K562 (cell line): Measurements from ENCODE around the gene IMMP2L. TPM values are rescaled to one million over a fixed set of nuclear protein-coding genes. Genes with fewer than 3 reads are reported as not detected.

Experiments
- BRCA1 ChIP-seq, 2 experiments: fragments of 450-650 bp in 1 of 2; sonication (generic) in 1 of 2; formaldehyde crosslinking in 1 of 2; IDR thresholded peaks; 2 replicates each; pipeline versions ENCODE4 v1.5.0 to v1.6.1; 2017 to 2020; ENCODE audit warnings: mild to moderate bottlenecking in 1 of 2, missing genetic modification reagents in 1 of 2
- E2F4 ChIP-seq: sonication (generic); formaldehyde crosslinking; IDR thresholded peaks from 2 replicates; pipeline ENCODE4 v1.8.0; 2022; ENCODE audit warnings: mild to moderate bottlenecking, low read depth, missing genetic modification reagents
- EGR1 ChIP-seq: fragments of 450-650 bp; conservative IDR thresholded peaks from 2 replicates; pipeline ENCODE4 v1.6.1; 2017; ENCODE audit warnings: mild to moderate bottlenecking
- ETV5 ChIP-seq: sonication (generic); formaldehyde crosslinking; IDR thresholded peaks from 2 replicates; pipeline ENCODE4 v1.4.0; 2020; ENCODE audit warnings: low read depth, mild to moderate bottlenecking, missing genetic modification reagents
- HNRNPUL1 ChIP-seq: fragments of 200-400 bp; formaldehyde crosslinking; IDR thresholded peaks from 2 replicates; pipeline ENCODE4 v1.6.1; 2017; ENCODE audit warnings: low read length
- MTA1 ChIP-seq: fragments of 450-650 bp; IDR thresholded peaks from 2 replicates; pipeline ENCODE4 v1.6.1; 2017; ENCODE audit warnings: borderline replicate concordance
- PHF8 ChIP-seq: fragments of 200-600 bp; sonication (generic); IDR thresholded peaks from 2 replicates; pipeline ENCODE4 v1.6.1; 2012; ENCODE audit warnings: mixed run types, mild to moderate bottlenecking, inconsistent platforms, low read length, moderate library complexity, borderline replicate concordance
- RFX5 ChIP-seq: IDR thresholded peaks from 2 replicates; pipeline ENCODE4 v1.6.1; 2011; ENCODE audit warnings: low read depth, mild to moderate bottlenecking, improper control_type of control experiment, low read length
- SIN3A ChIP-seq, 2 experiments: fragments of 150-350 bp in 1 of 2; IDR thresholded peaks; 2 replicates each; pipeline ENCODE4 v1.6.1; 2011 to 2016; ENCODE audit warnings: borderline replicate concordance in 2 of 2, low read depth in 2 of 2, low read length in 2 of 2, mild to moderate bottlenecking in 2 of 2, moderate library complexity in 2 of 2; ENCODE audit not compliant: control insufficient read depth in 1 of 2
- SP1 ChIP-seq: sonication (generic); formaldehyde crosslinking; IDR thresholded peaks from 2 replicates; pipeline ENCODE4 v1.8.1; 2022; ENCODE audit warnings: mild to moderate bottlenecking, missing genetic modification reagents
- SRSF3 ChIP-seq: fragments of 200-400 bp; formaldehyde crosslinking; IDR thresholded peaks from 2 replicates; pipeline ENCODE4 v1.6.1; 2016; ENCODE audit warnings: mild to moderate bottlenecking, low read length, moderate library complexity; ENCODE audit not compliant: insufficient read depth
- ZMIZ1 ChIP-seq, 2 experiments: fragments of 150-350 bp in 1 of 2; IDR thresholded peaks; 2 replicates each; pipeline ENCODE4 v1.6.1; 2012 to 2016; ENCODE audit warnings: low read depth in 2 of 2, low read length in 2 of 2, mild to moderate bottlenecking in 1 of 2, moderate library complexity in 1 of 2
- ZNF12 ChIP-seq: sonication (generic); formaldehyde crosslinking; IDR thresholded peaks from 2 replicates; pipeline ENCODE4 v1.4.0; 2020; ENCODE audit warnings: mild to moderate bottlenecking, missing genetic modification reagents
- ZNF384 ChIP-seq: IDR thresholded peaks from 2 replicates; pipeline ENCODE4 v1.6.1; 2012; ENCODE audit warnings: low read depth, low read length, improper control_type of control experiment
- ZNF41 ChIP-seq: fragments of 250-450 bp; sonication (Bioruptor Pico); conservative IDR thresholded peaks from 2 replicates; pipeline ENCODE4 v1.4.0; 2020; ENCODE audit warnings: mild to moderate bottlenecking
- ZNF57 ChIP-seq: fragments of 450-650 bp; formaldehyde crosslinking; IDR thresholded peaks from 2 replicates; pipeline ENCODE4 v1.4.0; 2020; ENCODE audit warnings: mild to moderate bottlenecking, moderate library complexity
- ZNF717 ChIP-seq: fragments of 250-450 bp; sonication (Bioruptor Pico); IDR thresholded peaks from 2 replicates; pipeline ENCODE4 v1.5.0; 2021
- polyA plus RNA-seq, 8 experiments: library from polyadenylated mRNA; depleted of rRNA in 4 of 8; stranded (reverse) in 5 of 8; unstranded in 3 of 8; fragments of >200 nt; fragmentation: Nextera tagmentation in 2 of 8; fragmentation: Illumina TruSeq in 1 of 8; extraction: Ambion mirVana in 2 of 8; extraction: Trizol in 1 of 8; gene quantifications; 2 replicates each; pipeline versions ENCODE4 v1.2.1 to v1.2.3, GENCODE V29; 2011 to 2014; ENCODE audit warnings: inconsistent platforms in 1 of 8, missing spikeins in 1 of 8
- total RNA-seq, 7 experiments: library from RNA; depleted of rRNA in 6 of 7; stranded (reverse); fragments of >200 nt in 6 of 7; fragmentation: Illumina TruSeq in 2 of 7; extraction: Trizol in 2 of 7; gene quantifications; 2 replicates each; pipeline versions ENCODE4 v1.2.1 to v1.2.3, GENCODE V29; 2011 to 2021; ENCODE audit warnings: low replicate concordance in 1 of 7
- TF ChIP-seq, protein P1 (sequence below), 3 experiments: fragments of 200-800 bp in 1 of 3; fragments of 250-450 bp in 1 of 3; fragments of 450-650 bp in 1 of 3; sonication (Bioruptor Pico) in 1 of 3; sonication (Bioruptor generic) in 1 of 3; formaldehyde crosslinking in 1 of 3; IDR thresholded peaks; 2 replicates each; pipeline versions ENCODE4 v1.6.1 to v1.8.0; 2016 to 2022; ENCODE audit warnings: mild to moderate bottlenecking in 2 of 3, missing genetic modification characterization in 2 of 3, missing compliant biosample characterization in 1 of 3, moderate library complexity in 1 of 3
- TF ChIP-seq, protein P2 (sequence below): fragments of 250-450 bp; sonication (Bioruptor Pico); IDR thresholded peaks from 2 replicates; pipeline ENCODE4 v1.5.0; 2021

Gene IMMP2L
- total and polyA plus RNA-seq, 9 of the 15 experiments (the other 6 are each of a cell fraction or from before 2014, with no cell fraction given), result 29.7 to 116 (median 53.0) TPM

DNA sequence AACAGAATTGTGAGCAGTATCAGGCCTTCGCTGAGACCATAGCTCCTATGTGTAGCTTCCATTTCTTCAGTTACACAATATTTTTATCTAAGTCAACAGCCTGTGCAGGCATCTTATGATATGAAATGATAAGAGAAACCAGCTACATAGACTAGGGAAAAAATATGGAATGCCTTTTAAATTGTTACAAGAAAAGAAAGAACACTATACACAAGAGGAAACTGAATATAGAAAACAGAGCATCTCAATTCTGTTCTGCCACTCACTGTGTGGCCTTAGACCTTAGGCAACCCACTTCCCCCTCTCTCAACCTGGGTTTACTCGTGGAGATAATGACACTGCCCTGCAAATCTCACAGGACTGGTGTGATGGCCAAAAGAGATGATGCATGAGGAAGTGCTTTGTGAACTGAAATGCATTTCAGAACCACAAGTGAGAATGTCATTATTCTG lies 338.5 kb downstream of the IMMP2L start (continued):
- TF ChIP-seq ZMIZ1 (IDR thresholded peaks at IDR 0.05; ENCODE audit: low read depth in 2 of 2, low read length in 2 of 2) (no peak), ZNF12 (CRISPR knock-in tag) (no peak), HNRNPUL1 (no peak), PHF8 (no peak), MTA1 (peak; percentile 43; the same call in 1 of the 2 replicates), ZNF384 (no peak), ZNF41 (no peak), RFX5 (no peak), EGR1 (no peak), BRCA1 (IDR thresholded peaks at IDR 0.05) (no peak), BRCA1 (CRISPR knock-in tag; IDR thresholded peaks at IDR 0.05) (no peak), SIN3A (IDR thresholded peaks at IDR 0.05; ENCODE audit: borderline replicate concordance in 2 of 2, control insufficient read depth in 1 of 2, low read depth in 2 of 2, low read length in 2 of 2) (no peak), E2F4 (CRISPR knock-in tag) (no peak), ETV5 (CRISPR knock-in tag) (peak; percentile 58; the same call in 1 of the 2 replicates), ZNF57 (CRISPR knock-in tag) (no peak), SP1 (CRISPR knock-in tag) (no peak), SRSF3 (no peak), ZNF717 (CRISPR knock-in tag) (no peak)
- TF ChIP-seq, protein P1, sequence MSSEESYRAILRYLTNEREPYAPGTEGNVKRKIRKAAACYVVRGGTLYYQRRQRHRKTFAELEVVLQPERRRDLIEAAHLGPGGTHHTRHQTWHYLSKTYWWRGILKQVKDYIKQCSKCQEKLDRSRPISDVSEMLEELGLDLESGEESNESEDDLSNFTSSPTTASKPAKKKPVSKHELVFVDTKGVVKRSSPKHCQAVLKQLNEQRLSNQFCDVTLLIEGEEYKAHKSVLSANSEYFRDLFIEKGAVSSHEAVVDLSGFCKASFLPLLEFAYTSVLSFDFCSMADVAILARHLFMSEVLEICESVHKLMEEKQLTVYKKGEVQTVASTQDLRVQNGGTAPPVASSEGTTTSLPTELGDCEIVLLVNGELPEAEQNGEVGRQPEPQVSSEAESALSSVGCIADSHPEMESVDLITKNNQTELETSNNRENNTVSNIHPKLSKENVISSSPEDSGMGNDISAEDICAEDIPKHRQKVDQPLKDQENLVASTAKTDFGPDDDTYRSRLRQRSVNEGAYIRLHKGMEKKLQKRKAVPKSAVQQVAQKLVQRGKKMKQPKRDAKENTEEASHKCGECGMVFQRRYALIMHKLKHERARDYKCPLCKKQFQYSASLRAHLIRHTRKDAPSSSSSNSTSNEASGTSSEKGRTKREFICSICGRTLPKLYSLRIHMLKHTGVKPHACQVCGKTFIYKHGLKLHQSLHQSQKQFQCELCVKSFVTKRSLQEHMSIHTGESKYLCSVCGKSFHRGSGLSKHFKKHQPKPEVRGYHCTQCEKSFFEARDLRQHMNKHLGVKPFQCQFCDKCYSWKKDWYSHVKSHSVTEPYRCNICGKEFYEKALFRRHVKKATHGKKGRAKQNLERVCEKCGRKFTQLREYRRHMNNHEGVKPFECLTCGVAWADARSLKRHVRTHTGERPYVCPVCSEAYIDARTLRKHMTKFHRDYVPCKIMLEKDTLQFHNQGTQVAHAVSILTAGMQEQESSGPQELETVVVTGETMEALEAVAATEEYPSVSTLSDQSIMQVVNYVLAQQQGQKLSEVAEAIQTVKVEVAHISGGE (CRISPR knock-in tag; IDR thresholded peaks at IDR 0.05), result no peak
- TF ChIP-seq, protein P2, sequence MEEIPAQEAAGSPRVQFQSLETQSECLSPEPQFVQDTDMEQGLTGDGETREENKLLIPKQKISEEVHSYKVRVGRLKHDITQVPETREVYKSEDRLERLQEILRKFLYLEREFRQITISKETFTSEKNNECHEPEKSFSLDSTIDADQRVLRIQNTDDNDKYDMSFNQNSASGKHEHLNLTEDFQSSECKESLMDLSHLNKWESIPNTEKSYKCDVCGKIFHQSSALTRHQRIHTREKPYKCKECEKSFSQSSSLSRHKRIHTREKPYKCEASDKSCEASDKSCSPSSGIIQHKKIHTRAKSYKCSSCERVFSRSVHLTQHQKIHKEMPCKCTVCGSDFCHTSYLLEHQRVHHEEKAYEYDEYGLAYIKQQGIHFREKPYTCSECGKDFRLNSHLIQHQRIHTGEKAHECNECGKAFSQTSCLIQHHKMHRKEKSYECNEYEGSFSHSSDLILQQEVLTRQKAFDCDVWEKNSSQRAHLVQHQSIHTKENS (CRISPR knock-in tag), result no peak
